ENCODE data around the gene SPATA2.
"Not testable (repeated sequence)": the region's sequence is repeated elsewhere in the genome, so short reads cannot be mapped to it uniquely, and the experiment has no call there.

SPATA2 gene

DNA sequence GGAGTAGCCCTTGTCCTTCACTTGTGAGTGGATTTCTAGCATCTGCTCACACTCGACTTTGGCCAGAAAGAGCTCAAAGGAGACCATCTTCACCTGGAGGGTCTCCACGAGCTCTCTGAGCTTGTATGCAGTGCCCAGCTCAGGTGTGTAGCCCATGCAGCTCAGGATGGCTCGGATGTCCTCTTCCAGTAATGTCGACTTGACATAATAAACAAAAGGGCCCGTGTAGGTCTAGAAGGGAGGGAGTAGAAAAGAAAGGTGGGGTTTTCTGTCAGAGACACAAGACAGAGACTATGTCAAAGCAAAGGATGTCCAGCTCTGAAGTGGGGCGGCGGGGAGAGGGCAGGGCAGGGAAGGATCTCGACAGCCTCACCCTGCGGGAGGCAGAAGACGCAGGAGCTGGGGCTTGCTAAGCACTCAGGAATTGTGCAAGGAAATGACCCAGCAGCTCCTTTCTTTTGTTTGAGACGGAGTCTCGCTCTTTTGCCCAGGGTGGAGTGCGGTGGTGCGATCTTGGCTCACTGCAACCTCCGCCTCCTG lies 8.6 kb downstream of the SPATA2 start:
- DNase-seq (ENCODE audit: low read depth in 1 of 2, low spot score in 1 of 2), result no peak
- in situ Hi-C loops (cut with HindIII; ENCODE audit: low pct_unique_long_range_greater_than_20kb, low sequenced_read_pairs), result no loop called here
- TF ChIP-seq JUND (IDR thresholded peaks at IDR 0.05; ENCODE audit: low read depth), result no peak

DNA sequence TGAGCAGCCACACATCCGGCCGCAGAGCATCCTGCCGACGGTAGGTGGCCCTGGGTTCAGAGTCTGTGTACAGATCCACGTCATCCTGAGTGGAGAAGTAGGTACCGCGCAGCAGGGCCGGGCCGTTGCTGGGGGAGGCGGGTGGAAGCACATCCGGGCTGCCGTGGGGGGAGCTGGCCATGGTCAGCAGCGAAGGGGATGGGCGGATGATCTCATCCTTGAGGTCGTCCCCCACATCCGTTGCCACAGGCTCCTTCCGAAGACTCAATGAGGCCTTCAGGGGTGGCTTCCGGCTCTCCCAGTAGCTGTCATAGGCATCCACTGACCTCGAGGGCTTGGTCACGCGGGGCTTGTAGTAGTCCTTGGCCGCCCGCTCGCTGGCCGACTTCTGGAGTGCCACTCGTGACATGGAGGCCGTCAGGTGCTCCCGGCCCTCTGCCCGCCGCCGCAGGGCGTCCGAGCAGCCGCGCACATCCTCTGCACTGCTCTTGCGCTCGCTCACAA lies 9.2 kb downstream of the SPATA2 start:
- DNase-seq (ENCODE audit: low read depth in 1 of 2, low spot score in 1 of 2), result no peak
- no peak for TF ChIP-seq JUND (IDR thresholded peaks at IDR 0.05; ENCODE audit: low read depth)
- in situ Hi-C loops (cut with HindIII; ENCODE audit: low pct_unique_long_range_greater_than_20kb, low sequenced_read_pairs), result no loop called here

DNA sequence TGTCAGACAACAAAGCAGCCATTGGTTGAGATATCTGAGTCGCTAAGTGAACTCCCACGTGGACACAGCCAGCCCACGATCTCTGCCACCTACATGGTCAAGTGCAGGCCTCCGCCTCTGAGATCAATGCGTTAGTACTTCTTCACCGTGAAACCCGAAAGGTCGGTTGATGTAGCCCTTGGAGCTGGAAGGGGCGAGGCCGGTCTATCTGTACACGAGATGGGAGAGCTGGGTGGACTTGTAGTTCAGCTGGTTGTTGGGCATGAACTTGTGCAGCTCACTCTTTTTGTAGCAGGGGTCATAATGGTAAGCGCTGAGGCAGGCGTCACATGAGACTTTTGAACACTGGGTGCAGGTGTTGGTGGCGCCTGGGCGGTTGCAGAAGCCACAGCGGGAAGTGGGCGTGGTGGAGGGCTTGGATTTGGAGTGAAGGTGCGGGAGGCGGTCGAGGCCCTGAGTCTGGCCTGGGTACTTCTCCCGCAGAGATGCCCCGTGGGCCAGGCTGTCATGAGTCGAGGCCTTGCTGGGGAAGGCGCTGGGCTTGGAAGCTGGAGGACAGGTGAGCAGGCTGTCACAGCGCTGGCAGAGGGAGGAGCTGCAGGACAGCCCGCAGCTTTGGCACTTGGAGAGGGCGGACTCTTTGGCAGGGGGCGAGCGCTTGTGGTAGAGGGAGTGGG lies 9.8 kb downstream of the SPATA2 start:
- no peak for DNase-seq (ENCODE audit: low read depth in 1 of 2, low spot score in 1 of 2)
- TF ChIP-seq JUND (IDR thresholded peaks at IDR 0.05; ENCODE audit: low read depth), result no peak
- in situ Hi-C loops (cut with HindIII; ENCODE audit: low pct_unique_long_range_greater_than_20kb, low sequenced_read_pairs), result no loop called here

DNA sequence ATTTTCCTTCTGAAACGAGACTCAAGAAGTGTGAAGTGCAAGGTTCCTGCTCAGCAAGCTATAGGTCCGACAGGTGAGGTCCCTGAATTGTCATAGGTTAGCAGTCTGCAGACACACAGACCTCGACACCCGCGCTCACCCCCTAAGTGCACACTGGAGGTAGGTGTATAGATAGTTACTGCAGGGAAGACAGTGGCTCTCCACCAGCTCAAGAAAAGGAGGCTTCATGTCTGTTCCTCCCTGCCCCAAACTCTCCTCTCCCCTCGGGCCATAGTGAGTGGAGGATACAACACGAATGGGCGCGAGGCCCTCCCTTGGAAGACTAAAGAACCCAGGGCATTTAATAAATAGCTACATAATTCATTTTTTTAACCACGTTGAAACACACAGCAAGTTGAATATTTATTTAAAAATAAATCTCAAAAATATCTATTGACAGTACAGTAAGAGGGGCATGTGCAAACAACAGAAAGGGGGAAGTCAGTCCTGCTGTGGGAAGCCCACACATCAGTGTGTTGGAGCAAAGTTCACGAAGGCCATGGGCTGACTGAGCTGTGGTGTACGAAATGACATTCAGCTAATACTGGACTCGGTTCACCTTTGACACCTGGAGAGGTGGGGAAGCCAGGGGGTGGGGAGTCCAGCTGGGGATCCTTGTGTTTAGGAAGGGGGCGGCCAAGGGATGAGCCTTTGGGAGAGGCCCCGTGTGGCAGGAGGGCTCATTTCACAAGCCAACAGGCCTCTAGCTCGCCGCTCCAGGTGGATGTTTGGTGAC lies 10.7 kb downstream of the SPATA2 start:
- DNase-seq (ENCODE audit: low read depth in 1 of 2, low spot score in 1 of 2), result no peak
- in situ Hi-C loops (cut with HindIII; ENCODE audit: low pct_unique_long_range_greater_than_20kb, low sequenced_read_pairs), result no loop called here
- no peak for TF ChIP-seq JUND (IDR thresholded peaks at IDR 0.05; ENCODE audit: low read depth)

DNA sequence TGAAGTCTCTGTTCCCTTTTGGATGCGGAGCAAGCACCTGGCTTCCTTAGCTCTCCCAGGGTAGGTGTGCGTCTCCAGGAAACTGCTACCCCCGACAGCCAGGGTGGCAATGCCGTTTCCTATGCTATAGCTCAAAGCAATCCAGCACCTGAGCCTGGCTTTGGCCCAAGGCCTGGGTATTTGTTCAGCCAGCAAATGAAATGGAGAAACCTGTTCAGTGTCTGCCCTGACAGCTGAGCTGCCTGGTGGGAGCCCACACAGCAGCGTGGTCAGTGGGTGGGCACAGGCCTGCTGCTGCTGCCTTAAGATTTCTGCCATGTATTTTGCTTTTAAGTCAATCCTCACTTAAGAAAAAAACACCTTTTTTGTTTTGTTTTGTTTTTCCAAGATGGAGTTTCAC lies 13.7 kb downstream of the SPATA2 start:
- in situ Hi-C loops (cut with HindIII; ENCODE audit: low pct_unique_long_range_greater_than_20kb, low sequenced_read_pairs), result no loop called here
- DNase-seq (ENCODE audit: low read depth in 1 of 2, low spot score in 1 of 2), result peak; percentile 61 to 72
- no peak for TF ChIP-seq JUND (IDR thresholded peaks at IDR 0.05; ENCODE audit: low read depth)

DNA sequence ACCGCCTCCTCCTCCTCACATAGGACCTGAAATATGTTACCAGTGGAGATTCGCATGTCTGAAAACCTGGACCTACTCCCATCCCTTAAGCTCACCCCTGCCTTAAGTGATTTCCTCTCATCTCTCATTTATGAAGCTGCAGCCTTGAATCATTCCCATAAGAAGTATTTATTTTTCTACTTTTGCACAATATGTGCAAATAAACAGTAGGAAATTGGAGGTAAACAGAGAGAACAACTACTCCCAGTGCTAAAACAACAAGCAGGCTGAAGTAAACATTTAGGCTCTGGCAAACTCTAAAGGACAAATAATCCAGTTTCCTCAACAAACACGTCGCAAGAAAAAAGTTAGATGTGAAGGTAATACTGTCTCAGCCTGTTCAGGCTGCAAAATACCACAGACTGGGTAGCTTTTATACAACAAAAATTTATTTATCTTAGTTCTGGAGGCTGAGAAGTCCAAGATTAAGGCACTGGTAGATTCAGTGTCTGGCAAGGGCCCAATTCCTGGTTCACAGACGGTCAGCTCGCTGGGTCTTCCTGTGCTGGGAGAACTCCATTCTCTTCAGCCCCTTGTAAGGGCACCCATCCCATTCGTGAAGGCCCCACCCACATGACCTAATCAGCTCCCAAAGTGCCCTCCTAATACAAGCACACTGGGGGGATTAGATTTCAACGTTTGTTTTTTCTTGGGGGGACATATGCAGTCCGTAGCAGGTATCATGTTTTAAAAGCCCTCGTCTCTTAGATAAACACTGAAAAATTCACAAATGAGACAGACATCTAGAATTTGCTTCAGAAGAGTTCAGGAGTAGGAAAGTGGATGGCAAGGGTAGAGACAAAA lies 15.6 kb downstream of the SPATA2 start:
- TF ChIP-seq JUND (IDR thresholded peaks at IDR 0.05; ENCODE audit: low read depth), result no peak
- peak in 1 of 2 experiments; percentile 78 for DNase-seq (ENCODE audit: low read depth in 1 of 2, low spot score in 1 of 2)
- in situ Hi-C loops (cut with HindIII; ENCODE audit: low pct_unique_long_range_greater_than_20kb, low sequenced_read_pairs), result no loop called here

DNA sequence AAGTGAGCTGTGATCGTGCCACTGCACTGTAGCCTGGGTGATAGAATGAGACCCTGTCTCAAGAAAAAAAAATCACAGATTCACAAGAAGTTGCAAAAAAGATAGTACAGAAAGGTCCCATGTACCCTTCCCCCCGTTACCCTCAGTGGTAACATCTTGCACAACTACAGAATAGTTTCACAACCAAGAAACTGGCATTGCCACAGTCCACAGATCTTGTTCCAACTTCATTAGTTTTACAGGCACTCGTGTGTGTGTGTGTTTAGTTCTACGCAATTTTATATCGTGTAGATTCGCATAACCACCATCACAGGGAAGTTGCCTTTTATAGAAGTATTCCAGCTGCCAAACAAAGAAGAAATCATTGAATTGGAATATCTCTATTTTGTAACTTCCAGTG lies 19.1 kb downstream of the SPATA2 start:
- in situ Hi-C loops (cut with HindIII; ENCODE audit: low pct_unique_long_range_greater_than_20kb, low sequenced_read_pairs), result no loop called here
- TF ChIP-seq JUND (IDR thresholded peaks at IDR 0.05; ENCODE audit: low read depth), result no peak
- no peak for DNase-seq (ENCODE audit: low read depth in 1 of 2, low spot score in 1 of 2)

DNA sequence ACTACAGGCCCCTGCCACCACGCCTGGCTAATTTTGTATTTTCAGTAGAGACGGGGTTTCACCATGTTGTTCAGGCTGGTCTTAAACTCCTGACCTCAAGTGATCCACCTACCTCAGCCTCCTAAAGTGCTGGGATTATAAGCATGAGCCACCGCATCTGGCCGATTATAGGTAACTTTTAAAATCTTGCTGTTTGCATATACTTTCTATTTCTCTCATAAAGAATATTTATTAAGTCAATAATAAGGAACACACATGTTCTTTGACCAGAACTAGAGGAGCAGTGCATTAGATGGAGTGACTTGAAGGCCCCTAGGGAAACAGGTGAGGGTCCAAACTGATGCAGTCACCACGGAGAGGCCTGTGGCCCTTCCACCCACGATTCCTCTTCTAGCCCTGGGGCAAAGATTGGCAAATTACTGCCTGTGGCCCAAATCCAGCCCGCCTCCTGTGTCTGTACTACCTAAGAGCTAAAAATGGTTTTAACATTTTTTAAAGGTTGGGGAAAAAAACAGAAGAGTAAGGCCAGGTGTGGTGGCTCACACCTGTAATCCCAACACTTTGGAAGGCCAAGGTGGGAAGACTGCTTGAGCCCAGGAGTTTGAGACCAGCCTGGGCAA lies 19.7 kb downstream of the SPATA2 start:
- DNase-seq (ENCODE audit: low read depth in 1 of 2, low spot score in 1 of 2); in situ Hi-C loops (cut with HindIII; ENCODE audit: low pct_unique_long_range_greater_than_20kb, low sequenced_read_pairs): not testable (repeated sequence)

DNA sequence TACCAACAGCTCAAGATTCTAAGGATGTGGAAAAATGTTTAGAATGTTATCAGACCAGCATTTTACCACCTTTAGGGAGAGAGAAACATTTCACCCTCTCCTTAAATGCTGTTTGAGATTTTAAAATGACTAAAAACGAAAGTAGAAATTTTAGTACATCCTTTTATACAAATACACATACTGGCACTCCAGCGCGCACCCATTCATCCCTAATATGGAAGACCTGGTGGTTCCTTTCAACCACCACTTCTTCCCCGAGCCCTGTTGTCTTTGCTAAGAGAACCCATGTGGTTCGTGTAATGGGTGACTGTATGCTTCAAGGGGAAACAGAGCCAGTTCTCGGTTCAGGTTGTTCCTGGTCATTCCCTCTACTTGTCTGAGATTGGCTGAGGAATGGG lies 21.3 kb downstream of the SPATA2 start:
- no peak for TF ChIP-seq JUND (IDR thresholded peaks at IDR 0.05; ENCODE audit: low read depth)
- no peak for DNase-seq (ENCODE audit: low read depth in 1 of 2, low spot score in 1 of 2)
- in situ Hi-C loops (cut with HindIII; ENCODE audit: low pct_unique_long_range_greater_than_20kb, low sequenced_read_pairs), result no loop called here

DNA sequence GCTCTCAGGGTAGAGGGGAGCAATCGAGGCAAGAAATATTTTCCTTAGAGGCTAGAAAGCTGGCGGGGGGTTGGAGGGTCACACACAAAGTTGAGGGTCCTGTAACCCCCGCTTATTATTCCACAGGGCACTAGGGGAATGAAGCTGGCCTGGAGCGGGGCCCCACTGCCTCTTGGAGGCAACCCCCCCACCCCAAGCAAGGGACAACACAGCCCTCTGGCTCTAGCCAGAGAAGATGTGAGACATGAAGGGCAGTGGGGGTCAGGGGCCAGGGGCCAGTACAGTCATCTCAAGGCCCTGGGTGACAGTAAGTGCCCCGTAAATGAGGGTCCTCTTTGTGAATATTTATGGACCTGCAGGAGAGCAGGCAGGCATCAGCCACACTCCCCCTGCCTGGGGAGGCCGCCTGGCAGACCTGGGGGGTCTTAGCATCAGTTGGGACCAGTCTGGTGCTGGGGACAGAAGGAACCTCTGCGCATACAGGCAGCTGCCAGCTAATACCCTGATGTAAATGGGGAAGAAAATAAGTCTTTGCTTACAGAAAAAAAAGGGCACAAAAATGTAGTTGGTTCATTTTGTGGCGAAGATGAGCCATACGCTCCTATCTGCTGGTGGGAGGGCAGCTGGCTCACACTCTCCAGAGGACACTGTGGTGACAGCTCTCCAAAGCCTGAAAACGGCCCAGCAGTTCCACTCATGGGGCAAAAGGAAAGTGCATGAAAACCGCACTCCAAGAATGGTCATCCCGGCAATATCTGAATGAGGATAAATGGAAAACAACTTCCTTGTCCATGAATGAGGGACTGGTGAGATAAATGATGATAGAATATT lies 21.9 kb downstream of the SPATA2 start:
- in situ Hi-C loops (cut with HindIII; ENCODE audit: low pct_unique_long_range_greater_than_20kb, low sequenced_read_pairs), result no loop called here
- TF ChIP-seq JUND (IDR thresholded peaks at IDR 0.05; ENCODE audit: low read depth), result no peak
- DNase-seq (ENCODE audit: low read depth in 1 of 2, low spot score in 1 of 2), result no peak

DNA sequence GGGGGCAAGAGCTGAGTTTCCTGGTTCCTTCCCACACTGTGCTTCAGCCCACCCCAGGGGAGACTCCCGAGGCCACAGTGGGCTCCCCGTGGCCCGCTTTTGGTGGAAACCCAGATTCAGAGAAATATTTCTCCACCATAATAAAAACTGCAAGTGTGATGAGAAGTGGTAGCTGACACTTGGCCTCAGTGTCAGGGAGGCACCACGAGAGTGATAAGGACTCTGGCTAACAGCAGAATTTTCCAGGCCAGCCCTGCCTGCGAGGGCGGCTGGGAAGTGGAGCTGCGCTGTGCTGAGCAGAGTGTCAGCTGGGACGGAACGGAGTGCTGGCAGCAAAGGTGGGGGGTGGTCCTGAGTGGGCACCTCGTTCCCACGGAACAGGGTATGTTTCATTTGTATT lies 22.5 kb downstream of the SPATA2 start:
- no peak for DNase-seq (ENCODE audit: low read depth in 1 of 2, low spot score in 1 of 2)
- TF ChIP-seq JUND (IDR thresholded peaks at IDR 0.05; ENCODE audit: low read depth), result no peak
- in situ Hi-C loops (cut with HindIII; ENCODE audit: low pct_unique_long_range_greater_than_20kb, low sequenced_read_pairs), result no loop called here

All from T47D (cell line).